DMS 273 treated with DMSO at 0.1 percent for 48 hours (cell line): ENCODE data around the gene STAM.
"Not testable (repeated sequence)": the region's sequence is repeated elsewhere in the genome, so short reads cannot be mapped to it uniquely, and the experiment has no call there.

Source experiments
- DNase-seq: peaks from one replicate; lab custom pipeline; 2025; lab: John Stamatoyannopoulos, UW

The STAM gene

GRCh38 chr10:17676919-17677318 lies 33.0 kb downstream of the STAM start:
- DNase-seq, result no peak

GRCh38 chr10:17682236-17682946 lies 38.4 kb downstream of the STAM start:
- no peak for DNase-seq

DNA sequence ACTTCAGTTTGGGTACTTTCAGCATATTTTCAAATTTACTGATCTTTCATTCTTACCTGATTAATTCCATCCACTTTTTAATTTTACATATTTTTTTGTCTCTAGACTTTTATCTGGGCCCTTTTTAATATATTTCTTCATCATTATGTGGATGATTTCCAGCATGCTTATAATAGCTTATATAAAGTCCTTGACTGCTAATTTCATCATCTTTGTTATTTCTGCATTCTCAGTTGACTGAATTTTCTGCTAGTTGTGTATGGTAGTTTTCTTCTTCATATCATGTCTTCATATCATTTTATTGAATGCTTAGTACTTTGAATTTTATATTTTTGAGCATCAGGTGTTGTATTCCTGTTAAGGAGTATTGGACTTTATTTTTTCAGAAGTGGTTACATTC lies 39.6 kb downstream of the STAM start:
- no peak for DNase-seq

DNA sequence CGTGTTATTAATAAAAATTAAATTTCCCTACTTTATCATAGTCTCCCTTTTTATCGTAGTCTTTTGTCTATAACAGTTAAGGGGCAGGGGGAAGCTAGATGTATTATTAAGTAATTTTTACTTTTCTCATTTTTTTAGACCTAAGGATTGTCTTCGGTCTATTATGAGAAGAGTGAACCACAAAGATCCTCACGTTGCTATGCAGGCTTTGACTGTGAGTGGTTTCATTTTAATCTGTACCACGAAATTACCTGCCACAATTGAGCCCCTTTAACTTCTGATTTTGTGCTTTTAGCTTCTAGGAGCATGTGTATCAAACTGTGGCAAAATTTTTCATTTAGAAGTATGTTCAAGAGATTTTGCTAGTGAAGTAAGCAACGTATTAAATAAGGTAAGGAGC lies 40.6 kb downstream of the STAM start:
- no peak for DNase-seq

- DNase-seq, result no peak
Measured at GRCh38 chr10:17685233-17685840, 41.4 kb downstream of the STAM start.

GRCh38 chr10:17687117-17687831 lies 43.3 kb downstream of the STAM start:
- no peak for DNase-seq

- no peak for DNase-seq
Measured at GRCh38 chr10:17689137-17689536, 45.2 kb downstream of the STAM start.

DNA sequence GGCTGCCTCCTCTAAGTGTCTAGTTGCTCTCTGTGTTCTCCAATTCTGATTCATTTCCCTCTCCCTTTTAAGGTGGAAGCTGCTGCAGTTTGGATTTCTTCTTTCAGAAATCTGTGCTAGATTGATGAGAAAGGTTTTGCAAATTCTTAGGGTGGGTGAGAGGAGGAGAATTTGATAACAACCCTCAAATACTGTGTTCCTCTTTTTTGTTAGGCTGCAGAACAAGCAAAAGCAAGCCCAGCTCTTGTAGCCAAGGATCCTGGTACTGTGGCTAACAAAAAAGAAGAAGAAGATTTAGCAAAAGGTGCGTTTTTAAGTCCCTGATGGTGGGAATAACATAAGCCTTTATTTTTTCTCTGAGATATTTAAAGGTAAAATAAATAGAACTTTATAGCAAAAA lies 49.1 kb downstream of the STAM start:
- DNase-seq, result no peak

- no peak for DNase-seq
Measured at GRCh38 chr10:17698696-17699095, 54.7 kb downstream of the STAM start.

GRCh38 chr10:17701301-17701700 lies 57.4 kb downstream of the STAM start:
- no peak for DNase-seq

DNA sequence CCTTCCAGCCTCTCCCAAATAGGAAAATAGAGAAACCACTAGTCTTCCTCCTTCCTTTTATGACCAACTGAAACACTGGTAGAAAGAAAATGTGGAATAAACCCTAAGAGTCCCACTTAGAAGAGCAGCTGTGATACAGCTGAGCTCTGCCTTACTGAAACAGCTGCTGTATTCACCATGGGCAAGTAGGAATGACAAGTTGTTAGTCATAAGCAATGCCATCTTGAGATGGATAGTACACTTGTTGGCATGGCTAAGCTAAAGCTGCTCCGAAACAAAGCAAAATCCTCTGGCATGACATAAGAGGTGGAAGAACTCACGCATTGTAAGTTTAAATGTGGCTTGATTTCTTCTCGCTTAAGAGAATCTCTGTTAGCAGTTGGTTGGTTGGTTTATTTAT lies 59.8 kb downstream of the STAM start:
- DNase-seq, result no peak

DNA sequence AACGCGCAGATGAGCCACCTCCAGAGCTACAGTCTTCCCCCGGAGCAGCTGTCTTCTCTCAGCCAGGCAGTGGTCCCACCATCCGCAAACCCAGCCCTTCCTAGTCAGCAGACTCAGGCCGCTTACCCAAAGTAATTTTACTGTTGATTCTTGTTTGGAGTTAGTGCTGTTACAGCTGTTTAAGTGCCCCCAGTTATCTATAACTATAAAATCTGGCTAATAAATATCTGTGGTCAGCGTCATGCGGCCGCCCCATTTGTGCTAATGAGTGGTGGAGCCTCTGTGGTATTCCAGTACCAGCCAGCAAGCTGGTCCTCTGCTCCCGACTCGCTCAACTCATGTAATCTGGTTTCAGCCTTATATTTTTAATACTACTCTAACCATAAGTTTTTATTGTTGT lies 64.9 kb downstream of the STAM start:
- no peak for DNase-seq

- DNase-seq, result no peak
Measured at GRCh38 chr10:17709492-17709891, 65.5 kb downstream of the STAM start.

DNA sequence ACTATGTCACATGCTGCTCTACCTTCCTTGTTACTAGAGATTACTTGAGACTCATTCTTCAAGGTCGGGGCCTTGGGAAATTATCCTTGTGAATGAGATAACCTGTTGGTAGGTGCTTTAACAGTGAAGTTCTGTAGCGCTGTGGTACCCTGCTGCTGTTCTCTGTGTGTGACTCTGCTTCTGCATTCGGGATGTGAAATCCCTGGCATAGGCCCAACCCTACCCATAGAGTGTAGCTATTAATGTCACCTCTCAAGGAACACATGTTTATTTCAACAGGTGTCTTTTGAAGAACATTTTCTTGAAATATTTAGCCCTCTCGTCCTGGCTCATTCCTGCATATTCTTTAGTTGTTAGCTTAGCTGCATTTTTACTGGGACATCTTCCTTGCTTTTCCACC lies 66.2 kb downstream of the STAM start:
- no peak for DNase-seq

- no peak for DNase-seq
Measured at GRCh38 chr10:17712053-17712452, 68.1 kb downstream of the STAM start.

DNA sequence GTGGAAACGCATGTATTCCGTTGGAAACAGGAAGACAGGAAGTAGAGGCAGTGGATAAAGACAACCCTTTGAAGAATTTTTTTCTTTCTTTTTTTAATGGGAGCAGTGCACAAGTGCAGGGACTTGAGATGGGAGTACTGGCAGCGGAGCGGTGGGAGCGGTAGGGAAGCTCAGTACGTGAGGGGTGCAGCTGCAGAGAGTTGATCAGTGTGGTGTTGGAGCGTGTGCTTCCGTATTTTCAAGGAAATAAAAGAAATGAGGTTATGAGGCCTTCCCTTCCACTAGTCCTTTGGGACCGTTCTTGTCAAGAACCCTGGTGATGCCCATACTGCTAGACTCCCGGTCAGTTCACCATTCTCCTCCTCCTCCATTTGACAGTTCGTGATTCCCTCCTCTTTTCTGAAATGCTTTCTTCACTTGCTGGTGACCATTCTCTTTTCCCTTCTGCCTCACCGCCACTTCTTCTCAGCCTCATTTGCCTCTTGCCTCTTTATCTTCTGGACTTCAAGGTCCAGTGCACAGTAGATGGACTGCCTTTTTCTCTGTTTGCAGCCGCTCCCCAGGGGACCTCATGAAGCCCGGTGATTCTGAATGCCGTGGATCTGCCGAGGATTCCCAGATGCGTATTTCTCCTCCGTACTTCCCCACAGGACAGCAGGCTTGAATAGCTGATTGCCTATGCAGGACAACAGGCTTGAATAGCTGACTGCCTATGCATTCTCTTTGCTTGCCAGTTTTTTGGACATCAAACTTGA lies 68.9 kb downstream of the STAM start:
- DNase-seq, result no peak

DNA sequence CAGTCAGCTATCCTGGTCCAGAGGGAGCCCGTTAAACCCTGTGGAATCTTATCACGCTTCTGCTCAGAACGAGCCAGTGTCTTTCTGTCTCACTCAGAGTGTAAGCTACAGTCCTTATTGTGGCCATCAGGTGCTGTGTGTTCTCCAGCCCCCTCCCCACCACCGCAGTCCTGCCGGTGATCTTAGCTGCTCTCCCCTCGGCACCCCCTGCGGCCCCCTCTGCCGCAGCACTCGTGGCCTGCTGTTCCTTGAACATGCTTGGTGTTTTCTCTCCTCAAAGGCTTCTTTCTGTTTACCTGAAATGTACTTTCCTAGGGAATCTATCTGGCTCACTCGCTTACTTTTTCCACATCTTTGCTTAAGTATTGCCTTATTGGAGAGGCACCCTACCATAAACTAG lies 69.8 kb downstream of the STAM start:
- no peak for DNase-seq

- DNase-seq, result no peak
Measured at GRCh38 chr10:17716161-17716560, 72.2 kb downstream of the STAM start.

- DNase-seq, result not testable (repeated sequence)
Measured at GRCh38 chr10:17722317-17723014, 78.5 kb downstream of the STAM start.

GRCh38 chr10:17725703-17726102 lies 81.8 kb downstream of the STAM start:
- no peak for DNase-seq

DNA sequence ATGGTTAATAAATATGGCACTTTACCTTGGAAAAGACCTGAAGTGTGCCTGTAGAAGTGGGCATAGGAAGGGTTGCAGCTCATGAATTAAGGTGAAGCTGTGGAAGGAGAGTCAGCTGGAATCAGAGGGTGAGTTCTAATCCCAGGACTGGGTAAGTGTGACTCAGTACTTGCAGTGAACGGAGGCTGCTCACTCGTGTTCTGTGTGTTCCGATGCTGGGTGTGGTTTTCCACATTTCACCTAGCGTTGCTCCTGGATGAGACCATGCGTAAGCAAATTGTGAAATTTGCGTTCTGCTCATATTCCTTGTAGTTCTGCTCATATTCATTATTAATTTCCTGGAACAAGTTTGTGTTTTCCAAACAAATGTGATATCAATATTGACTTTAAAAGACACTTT lies 85.7 kb downstream of the STAM start:
- no peak for DNase-seq

DNA sequence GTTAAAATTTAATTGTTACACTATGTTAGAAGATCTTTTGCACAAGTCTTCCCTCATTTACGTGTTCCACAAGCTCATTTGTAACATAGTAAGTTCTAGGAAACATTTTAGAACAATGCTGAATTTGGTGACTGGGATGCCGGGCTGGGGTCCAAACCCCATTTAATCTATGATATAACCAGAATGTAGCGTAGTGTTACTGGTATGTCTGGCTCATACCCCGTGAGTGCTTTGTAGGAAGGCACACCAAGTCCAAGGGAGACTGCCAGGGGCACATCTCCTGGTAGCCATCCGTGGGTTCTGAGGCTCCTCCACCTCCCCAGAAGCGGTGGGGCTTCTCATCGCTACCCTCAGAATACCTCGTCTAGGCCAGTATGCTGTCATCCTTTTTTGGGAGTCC lies 86.7 kb downstream of the STAM start:
- DNase-seq, result no peak
